Heart right ventricle (tissue), 16 donors: ENCODE data around the gene C6orf132. TPM values are rescaled to one million over a fixed set of nuclear protein-coding genes. Genes with fewer than 3 reads are reported as not detected.

Source experiments
- ATAC-seq, 8 donors: fragments of 200-7000 bp; cut with Tn5 transposase; one replicate each; pipeline ENCODE4 v1.9.1; 2020; ENCODE audit warnings: mild to moderate bottlenecking in 8 of 8, moderate library complexity in 8 of 8, moderate number of reproducible peaks in 1 of 8
- DNase-seq, 2 donors: peaks; one replicate each; pipeline ENCODE4 v3.0.0-alpha.2; 2020
- H3K27ac ChIP-seq, 10 donors: fragments of 200-600 bp; sonication (generic) in 2 of 10; one replicate each; pipeline versions ENCODE4 v1.5.0 to v1.8.0; 2020 to 2022; ENCODE audit warnings: mild to moderate bottlenecking in 3 of 10
- H3K27me3 ChIP-seq, 7 donors: fragments of 200-600 bp; one replicate each; pipeline ENCODE4 v1.8.0; 2021 to 2022; ENCODE audit warnings: mild to moderate bottlenecking in 2 of 7
- H3K36me3 ChIP-seq, 9 donors: fragments of 200-600 bp; sonication (generic) in 1 of 9; one replicate each; pipeline versions ENCODE4 v1.5.0 to v1.8.0; 2020 to 2022; ENCODE audit warnings: mild to moderate bottlenecking in 2 of 9
- H3K4me1 ChIP-seq, 9 donors: fragments of 200-600 bp; sonication (generic) in 1 of 9; one replicate each; pipeline versions ENCODE4 v1.5.0 to v1.8.0; 2020 to 2022; ENCODE audit warnings: mild to moderate bottlenecking in 4 of 9
- H3K4me3 ChIP-seq, 10 donors: fragments of 200-600 bp; sonication (generic) in 2 of 10; one replicate each; pipeline versions ENCODE4 v1.5.0 to v1.8.0; 2020 to 2022; ENCODE audit warnings: mild to moderate bottlenecking in 7 of 10, moderate library complexity in 2 of 10
- H3K9me3 ChIP-seq, 11 donors: fragments of 200-600 bp in 10 of 11; sonication (generic) in 2 of 11; one replicate each; pipeline versions ENCODE4 v1.5.0 to v1.8.0; 2013 to 2022; ENCODE audit warnings: mild to moderate bottlenecking in 2 of 11, control low read depth in 1 of 11, moderate library complexity in 1 of 11
- WGBS, 2 donors: extraction: QIAGEN DNeasy Blood & Tissue Kit; methylation state at CpG; one replicate each; pipeline ENCODE4 v1.1.7; 2013; ENCODE audit warnings: inconsistent platforms in 1 of 2; 5-methylcytosine and 5-hydroxymethylcytosine counted together
- intact Hi-C, 10 donors: fragments of 100-400 bp; cut with DNase I; formaldehyde crosslinking; loops; one replicate each; pipeline versions ENCODE4 v1.11.1 to v1.14.2; 2022
- polyA plus RNA-seq, 2 donors: library from polyadenylated mRNA; stranded (reverse); fragments of 200-250 nt; gene quantifications; one replicate each; pipeline ENCODE4 v1.2.3, GENCODE V29; 2013
- total RNA-seq, 10 donors: library from RNA; stranded (reverse); fragmentation: NEBNext Ultra II Directional in 3 of 10; extraction: Animal tissue kit (Norgen Biotek cat#: 25700) in 3 of 10; gene quantifications; one replicate each; pipeline versions ENCODE4 v1.2.1 to v1.2.4, GENCODE V29; 2021 to 2023
- TF ChIP-seq, protein P1 (sequence below), 9 donors: fragments of 200-600 bp; sonication (generic) in 2 of 9; IDR thresholded peaks; one replicate each; pipeline versions ENCODE4 v1.5.0 to v1.8.0; 2021 to 2022; ENCODE audit warnings: antibody characterized with exemption in 9 of 9, mild to moderate bottlenecking in 5 of 9, moderate library complexity in 1 of 9
- donor health status: Arrhythmogenic right ventricular cardiomyopathy.
- donor health status: ischemic (EF 13 %, LVEDD 7.1; RV severe dilation, severe dysfunction).
- donor health status: healthy with polysubstance abuse.
- donor health status: DM: no; HTN: yes; CAD: no.
- donor health status: DM: no; HTN: no; CAD: no.
- donor health status: ischemic (EF 25% LVEDD 6.9; RV normal size, moderate dysfunction).
- donor health status: ischemic (EF 25% LVEDD 5.7; RV mildly dilated, moderate dysfunction).
- donor health status: healthy.
- donor health status: DM: yes; HTN: yes; CAD: no.
- donor health status: Ischemic cardiomyopathy.
- donor health status: ischemic (EF 35%, LVEDD 5.7; RV mildly dilated, moderate dysfunction).
- donor health status: nonischemic (EF 11% LVEDD 7.7; RV severe dilation, severe dysfunction).
- donor health status: DM: yes; HTN: yes; CAD: no.
- donor health status: PGD.
- donor health status: ischemic (EF 29% LVEDD 5.4; RV normal size, mild dysfunction).
- donor health status: nonischemic (EF 23%, LVEDD 6.1; RV moderate dilation, normal function).

C6orf132 gene
- total and polyA plus RNA-seq, 12 donors = 0.23 to 2.9 (median 1.9) TPM

DNA sequence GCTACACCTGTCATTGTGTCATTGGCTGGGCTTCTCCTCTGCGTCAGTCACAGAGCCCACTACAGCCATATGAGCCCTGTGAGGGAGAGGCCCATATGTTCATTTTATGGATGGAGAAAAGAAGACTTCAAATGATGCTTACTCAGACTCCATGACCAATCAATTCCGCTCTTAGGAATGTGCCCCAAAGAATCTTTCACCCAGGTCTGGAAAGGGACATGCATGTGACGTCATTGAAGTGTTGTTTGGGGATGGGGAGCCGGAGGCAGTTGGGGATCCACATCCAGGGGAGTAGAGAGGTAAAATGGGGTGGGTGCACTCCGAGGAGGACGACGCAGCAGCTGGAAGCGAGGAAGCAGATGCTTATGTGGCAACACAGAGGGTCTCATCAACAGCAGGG is 9.6 kb upstream of the C6orf132 start:
- Histone ChIP-seq H3K27me3 (peaks cover 0 to 3% (median 0%) of the 10 kb centered on the region in 7 donors), H3K36me3 (no peaks in the 10 kb centered on the region), H3K4me1 (no peaks in the 10 kb centered on the region), H3K27ac (no peak overlapping the region), H3K4me3 (no peak overlapping the region), H3K9me3 (no peaks in the 10 kb centered on the region)
- WGBS, 2 donors = 75 to 81% methylated on average over 8 of the region's 8 CpGs
- no peak for DNase-seq
- no peak for ATAC-seq
- intact Hi-C loops = no loop called here
- TF ChIP-seq, protein P1, sequence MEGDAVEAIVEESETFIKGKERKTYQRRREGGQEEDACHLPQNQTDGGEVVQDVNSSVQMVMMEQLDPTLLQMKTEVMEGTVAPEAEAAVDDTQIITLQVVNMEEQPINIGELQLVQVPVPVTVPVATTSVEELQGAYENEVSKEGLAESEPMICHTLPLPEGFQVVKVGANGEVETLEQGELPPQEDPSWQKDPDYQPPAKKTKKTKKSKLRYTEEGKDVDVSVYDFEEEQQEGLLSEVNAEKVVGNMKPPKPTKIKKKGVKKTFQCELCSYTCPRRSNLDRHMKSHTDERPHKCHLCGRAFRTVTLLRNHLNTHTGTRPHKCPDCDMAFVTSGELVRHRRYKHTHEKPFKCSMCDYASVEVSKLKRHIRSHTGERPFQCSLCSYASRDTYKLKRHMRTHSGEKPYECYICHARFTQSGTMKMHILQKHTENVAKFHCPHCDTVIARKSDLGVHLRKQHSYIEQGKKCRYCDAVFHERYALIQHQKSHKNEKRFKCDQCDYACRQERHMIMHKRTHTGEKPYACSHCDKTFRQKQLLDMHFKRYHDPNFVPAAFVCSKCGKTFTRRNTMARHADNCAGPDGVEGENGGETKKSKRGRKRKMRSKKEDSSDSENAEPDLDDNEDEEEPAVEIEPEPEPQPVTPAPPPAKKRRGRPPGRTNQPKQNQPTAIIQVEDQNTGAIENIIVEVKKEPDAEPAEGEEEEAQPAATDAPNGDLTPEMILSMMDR (IDR thresholded peaks at IDR 0.05) = no peak

DNA sequence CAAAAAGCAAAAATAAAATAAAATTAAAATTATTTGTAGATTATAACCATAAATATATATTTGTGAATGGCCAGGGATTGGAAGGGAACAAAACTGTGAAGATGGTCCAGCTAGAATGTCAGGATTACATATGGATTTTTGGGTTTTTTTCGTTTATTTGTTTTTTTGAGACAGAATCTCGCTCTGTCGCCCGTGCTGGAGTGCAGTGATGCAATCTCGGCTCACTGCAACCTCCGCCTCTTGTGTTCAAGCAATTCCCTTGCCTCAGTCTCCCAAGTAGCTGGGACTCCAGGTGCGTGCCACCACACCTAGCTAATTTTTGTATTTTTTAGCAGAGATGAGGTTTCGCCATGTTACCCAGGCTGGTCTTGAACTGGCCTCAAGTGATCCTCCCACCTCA is 7.8 kb upstream of the C6orf132 start:
- Histone ChIP-seq H3K4me3 (no peak overlapping the region), H3K27ac (no peak overlapping the region), H3K36me3 (no peaks in the 10 kb centered on the region), H3K9me3 (no peaks in the 10 kb centered on the region), H3K4me1 (no peaks in the 10 kb centered on the region), H3K27me3 (peaks cover 0 to 3% (median 0%) of the 10 kb centered on the region in 7 donors)
- ATAC-seq = no peak
- no peak for DNase-seq
- TF ChIP-seq, protein P1 (IDR thresholded peaks at IDR 0.05) = no peak
- intact Hi-C loops = no loop called here
- 90 to 91% methylated on average over 8 of the region's 8 CpGs for WGBS, 2 donors

DNA sequence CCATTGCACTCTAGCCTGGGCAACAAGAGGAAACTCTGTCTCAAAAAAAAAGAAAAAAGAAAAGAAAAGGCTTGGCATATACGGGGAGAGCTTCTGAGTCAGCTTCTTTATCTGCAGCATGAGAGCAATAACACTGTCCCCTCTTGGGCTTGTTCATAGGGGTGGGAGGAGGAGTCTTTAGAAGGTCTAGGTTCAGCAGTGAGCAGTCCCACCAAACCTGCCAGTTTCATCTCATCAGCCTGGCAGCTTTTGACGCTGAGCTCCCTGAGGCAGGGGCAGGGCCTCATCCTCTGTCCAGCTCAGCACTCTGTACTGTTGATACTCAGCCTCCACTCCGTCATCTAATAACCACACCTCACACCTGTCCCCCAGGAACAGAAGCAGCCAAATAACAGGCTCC is 5.6 kb upstream of the C6orf132 start:
- no peak for ATAC-seq
- no peak for DNase-seq
- Histone ChIP-seq H3K36me3 (no peaks in the 10 kb centered on the region), H3K27me3 (peaks cover 0 to 11% (median 7%) of the 10 kb centered on the region in 7 donors), H3K9me3 (no peaks in the 10 kb centered on the region), H3K4me3 (no peak overlapping the region), H3K27ac (no peak overlapping the region), H3K4me1 (peaks cover 0 to under 1% (median 0%) of the 10 kb centered on the region in 9 donors)
- intact Hi-C loops = no loop called here
- 46 to 63% methylated on average over 3 of the region's 3 CpGs for WGBS, 2 donors
- TF ChIP-seq, protein P1 (IDR thresholded peaks at IDR 0.05) = no peak

DNA sequence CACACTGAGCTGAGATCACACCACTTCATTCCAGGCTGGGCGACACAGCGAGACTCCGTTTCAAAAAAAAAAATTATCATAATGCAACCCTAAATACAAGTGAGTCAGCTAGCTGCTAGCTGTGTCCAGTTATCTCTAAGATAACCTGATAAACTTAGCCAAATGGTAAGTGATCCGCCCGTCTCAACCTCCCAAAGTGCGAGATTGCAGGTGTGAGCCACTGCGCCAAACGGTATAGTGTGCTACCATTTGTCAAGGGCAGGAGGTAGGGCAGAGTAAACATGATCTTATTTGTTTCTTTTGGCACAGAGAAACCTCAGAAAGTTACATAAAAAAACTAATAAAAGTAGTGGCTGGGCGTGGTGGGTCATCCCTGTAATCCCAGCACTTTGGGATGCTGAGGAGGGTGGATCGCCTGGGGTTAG is 4.7 kb upstream of the C6orf132 start:
- Histone ChIP-seq H3K36me3 (no peaks in the 10 kb centered on the region), H3K4me1 (peaks cover 0 to 10% (median 8%) of the 10 kb centered on the region in 9 donors), H3K27ac (no peak overlapping the region), H3K27me3 (peaks cover 0 to 19% (median 15%) of the 10 kb centered on the region in 7 donors), H3K4me3 (no peak overlapping the region), H3K9me3 (no peaks in the 10 kb centered on the region)
- no peak for ATAC-seq
- TF ChIP-seq, protein P1 (IDR thresholded peaks at IDR 0.05) = no peak
- no peak for DNase-seq
- 73 to 74% methylated on average over 10 of the region's 10 CpGs for WGBS, 2 donors
- intact Hi-C loops = no loop called here
